SU-DHL-6 (cell line): Measurements from ENCODE around the gene RUFY4.
"Not testable (repeated sequence)": the region's sequence is repeated elsewhere in the genome, so short reads cannot be mapped to it uniquely, and the experiment has no call there.

ENCODE experiments used
- H2AFZ ChIP-seq: fragments of 200-600 bp; sonication (generic); 2 replicates; pipeline ENCODE4 v1.6.1; 2014; ENCODE audit warnings: low read depth, mild to moderate bottlenecking, moderate library complexity, mixed read lengths, antibody characterized with exemption, low read length; ENCODE audit not compliant: severe bottlenecking
- H3F3A ChIP-seq: fragments of 200-600 bp; shearing (Covaris generic); 2 replicates; pipeline ENCODE4 v1.6.0; 2016; ENCODE audit warnings: antibody characterized with exemption, mild to moderate bottlenecking; ENCODE audit not compliant: insufficient read depth
- H3K27ac ChIP-seq: fragments of 200-600 bp; sonication (generic); 2 replicates; pipeline ENCODE4 v1.5.1; 2016; ENCODE audit warnings: low read depth, mild to moderate bottlenecking, low read length, moderate library complexity, mixed read lengths
- H3K27me3 ChIP-seq: fragments of 200-600 bp; sonication (generic), shearing (Covaris generic); 2 replicates; pipeline ENCODE4 v1.6.0; 2014; ENCODE audit warnings: mild to moderate bottlenecking, low read length
- H3K36me3 ChIP-seq: fragments of 200-600 bp; sonication (generic); 2 replicates; pipeline ENCODE4 v1.6.1; 2014; ENCODE audit warnings: mild to moderate bottlenecking, low read length, mixed read lengths
- H3K4me2 ChIP-seq: fragments of 300-600, 200-600 bp; shearing (Covaris generic), sonication (generic); 2 replicates; pipeline ENCODE4 v1.6.0; 2014; ENCODE audit warnings: low read length, low read depth, mild to moderate bottlenecking; ENCODE audit not compliant: poor library complexity, severe bottlenecking
- H3K4me3 ChIP-seq: fragments of 200-600 bp; sonication (generic); 2 replicates; pipeline ENCODE4 v1.5.1; 2014; ENCODE audit warnings: antibody characterized with exemption, low read length, mild to moderate bottlenecking, mixed read lengths; ENCODE audit not compliant: insufficient read depth, poor library complexity, severe bottlenecking
- H3K79me2 ChIP-seq: fragments of 200-600 bp; sonication (generic); 2 replicates; pipeline ENCODE4 v1.6.1; 2014; ENCODE audit warnings: mild to moderate bottlenecking, low read length, moderate library complexity; ENCODE audit not compliant: insufficient read depth
- H3K9ac ChIP-seq: fragments of 200-600 bp; sonication (generic); 2 replicates; pipeline ENCODE4 v1.7.0; 2014; ENCODE audit warnings: mild to moderate bottlenecking, low read length
- H3K9me2 ChIP-seq: fragments of 200-600 bp; sonication (generic); replicated peaks from 2 replicates; pipeline ENCODE4 v1.6.1; 2014; ENCODE audit warnings: low read length; ENCODE audit not compliant: insufficient read depth
- H3K9me3 ChIP-seq: fragments of 200-600 bp; sonication (generic); 2 replicates; pipeline ENCODE4 v1.6.1; 2014; ENCODE audit warnings: low read length, mixed read lengths; ENCODE audit not compliant: insufficient read depth
- H4K20me1 ChIP-seq: fragments of 200-600 bp; sonication (generic); 2 replicates; pipeline ENCODE4 v1.6.1; 2014; ENCODE audit warnings: low read depth, mild to moderate bottlenecking, antibody characterized with exemption, low read length, moderate library complexity, mixed read lengths
- EZH2phosphoT487 ChIP-seq: fragments of 200-600 bp; sonication (generic), shearing (Covaris generic); conservative IDR thresholded peaks from 2 replicates; pipeline ENCODE4 v1.6.1; 2018; ENCODE audit warnings: mild to moderate bottlenecking, antibody characterized with exemption, low read length, moderate library complexity, mixed read lengths
- TF ChIP-seq, protein P1 (sequence below): fragments of 200-600 bp; sonication (generic); IDR thresholded peaks from one replicate; pipeline ENCODE4 v1.5.1; 2017; ENCODE audit warnings: antibody characterized with exemption, mild to moderate bottlenecking, low read length, moderate library complexity; ENCODE audit not compliant: insufficient read depth, poor library complexity, severe bottlenecking

The RUFY4 gene

DNA sequence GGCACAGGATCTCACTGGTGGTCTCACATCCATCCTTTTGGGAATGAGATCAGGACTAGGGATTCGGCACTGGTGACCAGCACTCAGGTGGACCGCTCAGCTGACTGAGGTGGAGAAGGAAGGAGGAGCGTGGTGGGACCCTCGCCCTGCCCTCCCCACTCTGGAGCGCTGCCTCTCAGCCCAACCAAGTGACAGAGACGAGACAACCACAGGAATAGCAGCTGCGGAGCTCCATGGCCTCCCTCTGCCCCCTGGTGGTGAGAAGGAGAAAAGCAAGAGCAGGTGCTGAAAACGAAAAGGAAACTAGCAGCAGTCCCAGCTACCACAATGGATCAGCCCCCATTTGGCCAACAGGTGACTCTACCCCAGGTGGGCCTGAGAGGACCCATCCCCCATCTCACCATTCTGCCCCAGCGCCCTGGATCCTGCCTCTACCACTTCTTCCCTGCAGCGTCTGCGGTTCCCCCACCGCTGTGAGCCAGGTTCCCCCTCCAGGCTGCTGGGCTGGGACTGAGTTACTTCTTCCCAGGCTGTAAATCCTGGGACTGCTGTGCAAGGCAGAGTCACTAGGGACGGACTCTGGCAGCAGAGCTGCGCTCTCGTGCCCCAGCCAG, at the start of gene RUFY4:
RUFY4 (plus strand) TSS at position 533 of the 614 bp plus-strand sequence. CDS start 1,353 bp downstream, outside the sequence.
- not testable (repeated sequence) for H3F3A ChIP-seq, H2AFZ ChIP-seq, H3K9me2 ChIP-seq, H3K9me3 ChIP-seq, H3K27ac ChIP-seq, H3K4me3 ChIP-seq, H3K9ac ChIP-seq, H3K4me2 ChIP-seq, H3K36me3 ChIP-seq, H3K27me3 ChIP-seq, H3K79me2 ChIP-seq, H4K20me1 ChIP-seq
- TF ChIP-seq, protein P1, sequence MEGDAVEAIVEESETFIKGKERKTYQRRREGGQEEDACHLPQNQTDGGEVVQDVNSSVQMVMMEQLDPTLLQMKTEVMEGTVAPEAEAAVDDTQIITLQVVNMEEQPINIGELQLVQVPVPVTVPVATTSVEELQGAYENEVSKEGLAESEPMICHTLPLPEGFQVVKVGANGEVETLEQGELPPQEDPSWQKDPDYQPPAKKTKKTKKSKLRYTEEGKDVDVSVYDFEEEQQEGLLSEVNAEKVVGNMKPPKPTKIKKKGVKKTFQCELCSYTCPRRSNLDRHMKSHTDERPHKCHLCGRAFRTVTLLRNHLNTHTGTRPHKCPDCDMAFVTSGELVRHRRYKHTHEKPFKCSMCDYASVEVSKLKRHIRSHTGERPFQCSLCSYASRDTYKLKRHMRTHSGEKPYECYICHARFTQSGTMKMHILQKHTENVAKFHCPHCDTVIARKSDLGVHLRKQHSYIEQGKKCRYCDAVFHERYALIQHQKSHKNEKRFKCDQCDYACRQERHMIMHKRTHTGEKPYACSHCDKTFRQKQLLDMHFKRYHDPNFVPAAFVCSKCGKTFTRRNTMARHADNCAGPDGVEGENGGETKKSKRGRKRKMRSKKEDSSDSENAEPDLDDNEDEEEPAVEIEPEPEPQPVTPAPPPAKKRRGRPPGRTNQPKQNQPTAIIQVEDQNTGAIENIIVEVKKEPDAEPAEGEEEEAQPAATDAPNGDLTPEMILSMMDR: peak; percentile 47

GRCh38 chr2:218019411-218020060, 49.5 kb upstream of the RUFY4 start:
- Histone ChIP-seq H3K36me3 (no peaks in the 10 kb centered on the region), H3K9ac (no peak overlapping the region), H3F3A (no peaks in the 10 kb centered on the region), H3K4me3 (no peak overlapping the region), H3K4me2 (no peak overlapping the region), H3K9me2 (no peaks in the 10 kb centered on the region), H3K9me3 (no peaks in the 10 kb centered on the region), H3K27me3 (no peaks in the 10 kb centered on the region), H2AFZ (no peak overlapping the region), H3K79me2 (no peaks in the 10 kb centered on the region), H3K27ac (no peak overlapping the region), H4K20me1 (no peaks in the 10 kb centered on the region)
- TF ChIP-seq EZH2phosphoT487: no peak
- TF ChIP-seq, protein P1: no peak

DNA sequence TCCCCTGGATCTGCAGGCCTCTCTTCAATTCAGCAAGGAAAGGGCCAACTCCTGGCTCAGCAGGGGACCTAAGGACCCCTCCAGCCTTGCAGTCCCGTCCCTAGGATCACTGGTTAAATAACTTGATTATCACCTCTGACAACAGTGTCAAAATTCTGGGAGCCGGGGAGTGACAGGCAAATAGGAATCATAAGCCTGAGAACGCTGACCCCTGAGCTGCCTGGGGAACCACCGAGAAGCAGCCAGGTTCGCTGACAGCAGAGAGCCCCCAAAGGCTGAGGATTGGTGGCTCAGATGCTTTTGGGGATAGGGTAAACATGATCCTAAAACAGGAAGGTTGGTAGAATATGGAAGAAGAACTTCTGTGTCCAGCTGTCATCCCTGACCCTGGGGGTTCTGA, 48.8 kb upstream of the RUFY4 start:
- no peak overlapping the region for H2AFZ ChIP-seq
- no peaks in the 10 kb centered on the region for H3K79me2 ChIP-seq
- no peak overlapping the region for H3K27ac ChIP-seq
- TF ChIP-seq, protein P1: no peak
- no peak for TF ChIP-seq EZH2phosphoT487
- no peak overlapping the region for H3K9ac ChIP-seq
- no peaks in the 10 kb centered on the region for H3K9me3 ChIP-seq
- H3F3A ChIP-seq: no peaks in the 10 kb centered on the region
- H3K9me2 ChIP-seq: no peaks in the 10 kb centered on the region
- H3K36me3 ChIP-seq: no peaks in the 10 kb centered on the region
- no peaks in the 10 kb centered on the region for H3K27me3 ChIP-seq
- no peak overlapping the region for H3K4me2 ChIP-seq
- H4K20me1 ChIP-seq: no peaks in the 10 kb centered on the region
- H3K4me3 ChIP-seq: no peak overlapping the region
